ENCODE measurements around the gene FDX1. TPM values are rescaled to one million over a fixed set of nuclear protein-coding genes. Genes with fewer than 3 reads are reported as not detected.

The FDX1 gene
- total RNA-seq, 1 donor from 2014 or later = 9.7 TPM

DNA sequence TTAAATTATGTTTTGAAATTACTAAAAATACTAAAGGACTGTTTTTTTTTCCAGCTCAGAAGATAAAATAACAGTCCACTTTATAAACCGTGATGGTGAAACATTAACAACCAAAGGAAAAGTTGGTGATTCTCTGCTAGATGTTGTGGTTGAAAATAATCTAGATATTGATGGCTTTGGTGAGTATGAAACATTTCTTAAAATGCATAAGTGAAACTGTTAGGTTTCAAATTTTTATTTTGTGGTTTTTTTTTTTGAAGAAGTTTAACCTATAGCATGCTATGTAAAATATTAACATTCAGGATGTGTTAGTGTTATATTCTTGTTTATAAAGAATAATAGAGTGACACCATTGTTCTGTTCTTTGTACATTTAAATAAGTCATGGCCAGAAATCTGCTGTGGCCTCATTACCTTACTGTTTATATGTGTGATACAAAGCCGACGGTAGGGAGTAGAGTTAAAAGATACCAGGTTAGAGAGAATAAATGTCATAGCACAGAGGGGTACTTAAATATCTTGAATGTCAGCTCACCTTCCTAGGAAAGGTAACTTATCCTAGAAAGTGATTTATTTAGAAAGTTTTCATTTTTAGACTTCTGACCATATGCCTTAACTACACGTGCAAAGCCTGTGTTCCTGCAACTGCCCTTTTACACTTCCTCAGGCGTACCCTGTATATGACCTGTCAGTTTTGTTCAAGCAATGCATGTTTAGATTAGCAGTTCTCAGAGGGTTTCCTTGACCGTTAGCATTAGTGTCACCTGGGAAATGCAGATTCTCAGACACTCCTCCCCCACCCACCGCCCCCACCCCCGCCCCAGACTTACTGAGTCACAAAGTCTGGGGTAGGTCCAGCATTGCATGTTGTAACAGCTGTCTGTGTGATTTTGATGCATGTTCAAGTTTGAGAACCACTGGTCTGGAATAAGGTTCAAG is 6.3 kb downstream of the FDX1 start:
- Mint-ChIP-seq H3K36me3 (peaks cover 34% of the 10 kb centered on the region), H3K4me1 (peaks cover 33% of the 10 kb centered on the region), H3K27ac (no peak overlapping the region), H3K9me3 (peaks cover 21% of the 10 kb centered on the region), H3K27me3 (ENCODE audit: low read depth) (no peaks in the 10 kb centered on the region), H3K4me3 (no peak overlapping the region)
- TF ChIP-seq, protein P1, sequence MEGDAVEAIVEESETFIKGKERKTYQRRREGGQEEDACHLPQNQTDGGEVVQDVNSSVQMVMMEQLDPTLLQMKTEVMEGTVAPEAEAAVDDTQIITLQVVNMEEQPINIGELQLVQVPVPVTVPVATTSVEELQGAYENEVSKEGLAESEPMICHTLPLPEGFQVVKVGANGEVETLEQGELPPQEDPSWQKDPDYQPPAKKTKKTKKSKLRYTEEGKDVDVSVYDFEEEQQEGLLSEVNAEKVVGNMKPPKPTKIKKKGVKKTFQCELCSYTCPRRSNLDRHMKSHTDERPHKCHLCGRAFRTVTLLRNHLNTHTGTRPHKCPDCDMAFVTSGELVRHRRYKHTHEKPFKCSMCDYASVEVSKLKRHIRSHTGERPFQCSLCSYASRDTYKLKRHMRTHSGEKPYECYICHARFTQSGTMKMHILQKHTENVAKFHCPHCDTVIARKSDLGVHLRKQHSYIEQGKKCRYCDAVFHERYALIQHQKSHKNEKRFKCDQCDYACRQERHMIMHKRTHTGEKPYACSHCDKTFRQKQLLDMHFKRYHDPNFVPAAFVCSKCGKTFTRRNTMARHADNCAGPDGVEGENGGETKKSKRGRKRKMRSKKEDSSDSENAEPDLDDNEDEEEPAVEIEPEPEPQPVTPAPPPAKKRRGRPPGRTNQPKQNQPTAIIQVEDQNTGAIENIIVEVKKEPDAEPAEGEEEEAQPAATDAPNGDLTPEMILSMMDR (IDR thresholded peaks at IDR 0.05; ENCODE audit: unreplicated experiment) = no peak
- no peak for DNase-seq (ENCODE audit: low spot score in 2 of 2, unreplicated experiment in 2 of 2)

DNA sequence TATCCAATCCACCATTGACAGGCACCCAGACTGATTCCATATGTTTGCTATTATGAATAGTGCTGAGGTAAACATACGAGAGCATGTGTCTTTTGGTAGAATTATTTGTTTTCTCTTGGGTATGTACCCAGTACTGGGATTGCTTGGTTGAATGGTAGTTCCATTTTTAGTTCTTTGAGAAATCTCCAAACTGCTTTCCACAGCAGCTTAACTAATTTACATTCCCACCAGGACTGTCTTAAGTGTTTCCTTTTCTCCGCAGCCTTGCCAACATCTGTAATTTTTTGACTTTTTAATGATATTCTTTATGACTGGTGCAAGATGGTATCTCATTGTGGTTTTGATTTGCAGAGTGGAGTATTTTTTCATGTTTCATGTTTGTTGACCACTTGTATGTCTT is 8.3 kb downstream of the FDX1 start:
- no peak for DNase-seq (ENCODE audit: low spot score in 2 of 2, unreplicated experiment in 2 of 2)
- Mint-ChIP-seq H3K4me1 (peaks cover 14% of the 10 kb centered on the region), H3K36me3 (peaks cover 53% of the 10 kb centered on the region), H3K27me3 (ENCODE audit: low read depth) (no peaks in the 10 kb centered on the region), H3K9me3 (peaks cover 30% of the 10 kb centered on the region), H3K27ac (no peak overlapping the region), H3K4me3 (no peak overlapping the region)
- TF ChIP-seq, protein P1 (IDR thresholded peaks at IDR 0.05; ENCODE audit: unreplicated experiment) = no peak

DNA sequence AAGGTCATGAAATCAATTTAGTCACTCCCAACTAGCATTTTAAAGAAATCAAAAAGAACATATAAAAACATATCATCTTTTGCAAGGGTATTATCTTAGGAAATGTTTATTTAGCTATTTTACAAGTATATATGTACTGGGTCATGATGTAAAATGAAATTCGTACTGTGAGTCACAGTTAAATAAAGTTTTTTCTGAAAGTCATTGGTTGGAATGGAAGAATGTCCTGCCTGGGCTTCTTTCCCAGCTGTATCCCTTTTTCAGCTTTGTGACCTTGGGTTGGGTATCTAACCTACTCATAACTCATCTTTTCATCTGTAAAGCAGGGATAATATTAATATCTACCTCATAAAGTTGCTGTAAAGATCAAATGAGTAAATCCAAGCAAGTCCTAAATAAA is 15.7 kb downstream of the FDX1 start:
- Mint-ChIP-seq H3K4me3 (no peak overlapping the region), H3K36me3 (peaks cover 38% of the 10 kb centered on the region), H3K27ac (no peak overlapping the region), H3K9me3 (peaks cover 20% of the 10 kb centered on the region), H3K4me1 (peaks cover 6% of the 10 kb centered on the region), H3K27me3 (ENCODE audit: low read depth) (no peaks in the 10 kb centered on the region)
- DNase-seq (ENCODE audit: low spot score in 2 of 2, unreplicated experiment in 2 of 2) = no peak
- TF ChIP-seq, protein P1 (IDR thresholded peaks at IDR 0.05; ENCODE audit: unreplicated experiment) = no peak

DNA sequence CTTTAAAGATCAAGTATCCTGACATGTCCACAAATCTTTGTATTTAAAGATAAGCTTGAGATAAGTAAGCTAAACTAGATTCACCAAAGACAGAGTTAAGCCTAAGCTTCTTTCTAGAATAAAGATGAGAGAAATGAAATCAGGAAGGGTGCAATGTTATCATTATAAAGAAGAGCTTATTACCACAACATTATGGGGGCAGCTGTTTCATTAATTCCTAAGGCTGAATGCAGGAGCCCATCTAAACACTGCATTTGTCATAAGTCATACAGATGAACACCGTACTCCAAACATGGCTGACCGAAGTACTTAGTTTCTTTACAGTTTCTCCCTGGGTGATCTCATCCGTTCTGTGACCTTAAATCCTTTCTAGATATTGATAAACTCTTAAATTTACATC is 16.3 kb downstream of the FDX1 start:
- H3K4me1 Mint-ChIP-seq = peaks cover 6% of the 10 kb centered on the region
- TF ChIP-seq, protein P1 (IDR thresholded peaks at IDR 0.05; ENCODE audit: unreplicated experiment) = no peak
- H3K27ac Mint-ChIP-seq = no peak overlapping the region
- peaks cover 13% of the 10 kb centered on the region for H3K9me3 Mint-ChIP-seq
- no peaks in the 10 kb centered on the region for H3K27me3 Mint-ChIP-seq (ENCODE audit: low read depth)
- DNase-seq (ENCODE audit: low spot score in 2 of 2, unreplicated experiment in 2 of 2) = no peak
- H3K36me3 Mint-ChIP-seq = peaks cover 32% of the 10 kb centered on the region
- H3K4me3 Mint-ChIP-seq = no peak overlapping the region

DNA sequence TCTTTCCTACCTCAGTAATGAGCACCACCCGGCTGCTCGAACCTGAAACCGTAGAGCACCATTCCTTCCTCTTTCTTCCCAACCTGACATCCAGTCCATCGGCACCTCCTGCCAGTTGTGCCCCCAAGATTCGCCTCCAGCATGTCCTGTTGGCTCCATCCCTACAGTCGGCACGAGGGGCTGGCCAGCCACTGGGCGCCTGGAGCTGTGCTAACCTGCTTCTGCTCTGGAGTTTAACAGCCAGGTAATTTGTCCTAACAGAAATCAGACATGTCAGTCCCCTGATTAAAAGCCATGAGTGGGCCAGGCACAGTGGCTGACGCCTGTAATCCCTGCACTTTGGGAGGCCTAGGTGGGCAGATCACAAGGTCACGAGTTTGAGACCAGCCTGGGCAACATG is 16.8 kb downstream of the FDX1 start:
- Mint-ChIP-seq H3K9me3 (peaks cover 9% of the 10 kb centered on the region), H3K27ac (no peak overlapping the region)

More for the DNA sequence above, 16.8 kb downstream of the FDX1 start:
- Mint-ChIP-seq H3K4me1 (peaks cover 6% of the 10 kb centered on the region), H3K27me3 (ENCODE audit: low read depth) (no peaks in the 10 kb centered on the region), H3K36me3 (peaks cover 32% of the 10 kb centered on the region), H3K4me3 (no peak overlapping the region)
- TF ChIP-seq, protein P1 (IDR thresholded peaks at IDR 0.05; ENCODE audit: unreplicated experiment) = no peak
- no peak for DNase-seq (ENCODE audit: low spot score in 2 of 2, unreplicated experiment in 2 of 2)
